ENCODE measurements around the gene GABRR3.

GRCh38 chr3:98004721-98005120 is 30.4 kb downstream of the GABRR3 start:
- TF ChIP-seq CTCF (IDR thresholded peaks at IDR 0.05 in 4 of 5, conservative IDR thresholded peaks at IDR 0.05 in 1 of 5) (no peak), POLR2A (IDR thresholded peaks at IDR 0.05) (no peak)

Measured in gastrocnemius medialis (tissue), 4 donors.